GM19397 (cell line): ENCODE measurements around the gene NEURL1.

Source experiments
- ATAC-seq: cut with Tn5 transposase; IDR thresholded peaks from one replicate; pipeline ENCODE4 v1.9.1; 2021; ENCODE audit warnings: mild to moderate bottlenecking, moderate library complexity; ENCODE audit not compliant: unreplicated experiment

The NEURL1 gene

DNA sequence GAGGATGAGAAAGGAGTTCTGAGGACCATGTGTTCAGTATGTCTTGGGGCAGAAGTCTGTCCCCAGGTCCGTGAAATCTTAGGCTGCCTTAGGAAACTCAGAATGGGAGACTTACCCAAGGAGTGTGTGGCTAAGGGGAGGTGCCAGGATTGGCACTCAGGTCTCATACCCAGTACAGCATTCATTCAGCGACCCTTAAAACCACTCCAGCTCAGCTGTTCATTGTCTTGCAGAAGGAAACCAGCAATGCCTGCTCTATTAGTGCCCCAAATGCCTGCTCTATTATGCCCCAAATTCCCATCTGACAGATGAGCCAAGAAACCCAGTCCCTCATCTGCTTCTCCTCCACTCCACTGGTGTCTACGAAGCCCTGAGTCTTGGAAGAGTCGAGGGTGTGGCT, 147.8 kb downstream of the NEURL1 start:
- ATAC-seq = no peak
